ENCODE results near the gene RTN4RL1. TPM values are rescaled to one million over a fixed set of nuclear protein-coding genes. Genes with fewer than 3 reads are reported as not detected.

The RTN4RL1 gene
- total RNA-seq, 1 donor: 0.43 TPM

- H3K4me3 ChIP-seq (ENCODE audit: low read depth, low read length): no peak overlapping the region
- DNase-seq (ENCODE audit: low read depth): peak; percentile 24
- TF ChIP-seq, protein P1, sequence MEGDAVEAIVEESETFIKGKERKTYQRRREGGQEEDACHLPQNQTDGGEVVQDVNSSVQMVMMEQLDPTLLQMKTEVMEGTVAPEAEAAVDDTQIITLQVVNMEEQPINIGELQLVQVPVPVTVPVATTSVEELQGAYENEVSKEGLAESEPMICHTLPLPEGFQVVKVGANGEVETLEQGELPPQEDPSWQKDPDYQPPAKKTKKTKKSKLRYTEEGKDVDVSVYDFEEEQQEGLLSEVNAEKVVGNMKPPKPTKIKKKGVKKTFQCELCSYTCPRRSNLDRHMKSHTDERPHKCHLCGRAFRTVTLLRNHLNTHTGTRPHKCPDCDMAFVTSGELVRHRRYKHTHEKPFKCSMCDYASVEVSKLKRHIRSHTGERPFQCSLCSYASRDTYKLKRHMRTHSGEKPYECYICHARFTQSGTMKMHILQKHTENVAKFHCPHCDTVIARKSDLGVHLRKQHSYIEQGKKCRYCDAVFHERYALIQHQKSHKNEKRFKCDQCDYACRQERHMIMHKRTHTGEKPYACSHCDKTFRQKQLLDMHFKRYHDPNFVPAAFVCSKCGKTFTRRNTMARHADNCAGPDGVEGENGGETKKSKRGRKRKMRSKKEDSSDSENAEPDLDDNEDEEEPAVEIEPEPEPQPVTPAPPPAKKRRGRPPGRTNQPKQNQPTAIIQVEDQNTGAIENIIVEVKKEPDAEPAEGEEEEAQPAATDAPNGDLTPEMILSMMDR (IDR thresholded peaks at IDR 0.05; ENCODE audit: insufficient read depth, low read depth, low read length): no peak
Measured at GRCh38 chr17:2064147-2064489, 39.0 kb upstream of the RTN4RL1 start.

- TF ChIP-seq, protein P1 (IDR thresholded peaks at IDR 0.05; ENCODE audit: insufficient read depth, low read depth, low read length): no peak
- peak; percentile 94 for DNase-seq (ENCODE audit: low read depth)
- no peak overlapping the region for H3K4me3 ChIP-seq (ENCODE audit: low read depth, low read length)
Measured at GRCh38 chr17:2063261-2064146, 38.4 kb upstream of the RTN4RL1 start.

DNA sequence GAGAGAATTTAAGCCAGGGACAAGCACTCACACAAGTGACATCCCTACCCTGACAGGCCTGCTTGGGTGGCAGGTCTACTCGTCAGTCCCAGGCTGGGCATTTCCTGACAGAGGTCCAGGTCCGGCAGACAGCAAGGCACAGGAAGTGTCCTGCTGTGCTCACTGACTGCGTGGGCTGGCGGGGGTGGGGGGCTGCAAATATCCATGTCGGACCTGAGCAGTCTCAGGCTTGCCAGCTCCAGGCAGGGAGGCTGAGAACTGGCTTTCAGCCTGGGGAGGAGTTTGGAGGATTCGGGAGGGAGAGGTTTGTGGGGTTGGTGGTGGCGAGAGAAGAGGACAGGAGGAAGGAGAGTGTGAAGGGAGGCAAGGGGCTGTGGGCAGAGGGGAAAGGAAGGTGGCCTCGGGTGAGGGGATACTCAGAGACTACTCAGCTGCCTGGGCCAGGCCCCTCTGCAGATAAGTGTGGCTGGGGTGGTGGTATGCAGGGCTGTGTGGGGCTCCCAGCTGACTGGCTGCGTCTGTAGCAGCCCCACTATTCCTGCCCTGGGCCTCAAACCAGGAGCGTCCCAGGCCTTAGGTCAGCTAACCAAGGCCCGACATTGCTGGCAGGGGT is 37.5 kb upstream of the RTN4RL1 start:
- TF ChIP-seq, protein P1 (IDR thresholded peaks at IDR 0.05; ENCODE audit: insufficient read depth, low read depth, low read length): no peak
- peak; percentile 57 for DNase-seq (ENCODE audit: low read depth)
- no peak overlapping the region for H3K4me3 ChIP-seq (ENCODE audit: low read depth, low read length)

GRCh38 chr17:2061441-2061958 is 36.4 kb upstream of the RTN4RL1 start:
- DNase-seq (ENCODE audit: low read depth): peak; percentile 43
- H3K4me3 ChIP-seq (ENCODE audit: low read depth, low read length): no peak overlapping the region
- TF ChIP-seq, protein P1 (IDR thresholded peaks at IDR 0.05; ENCODE audit: insufficient read depth, low read depth, low read length): no peak

DNA sequence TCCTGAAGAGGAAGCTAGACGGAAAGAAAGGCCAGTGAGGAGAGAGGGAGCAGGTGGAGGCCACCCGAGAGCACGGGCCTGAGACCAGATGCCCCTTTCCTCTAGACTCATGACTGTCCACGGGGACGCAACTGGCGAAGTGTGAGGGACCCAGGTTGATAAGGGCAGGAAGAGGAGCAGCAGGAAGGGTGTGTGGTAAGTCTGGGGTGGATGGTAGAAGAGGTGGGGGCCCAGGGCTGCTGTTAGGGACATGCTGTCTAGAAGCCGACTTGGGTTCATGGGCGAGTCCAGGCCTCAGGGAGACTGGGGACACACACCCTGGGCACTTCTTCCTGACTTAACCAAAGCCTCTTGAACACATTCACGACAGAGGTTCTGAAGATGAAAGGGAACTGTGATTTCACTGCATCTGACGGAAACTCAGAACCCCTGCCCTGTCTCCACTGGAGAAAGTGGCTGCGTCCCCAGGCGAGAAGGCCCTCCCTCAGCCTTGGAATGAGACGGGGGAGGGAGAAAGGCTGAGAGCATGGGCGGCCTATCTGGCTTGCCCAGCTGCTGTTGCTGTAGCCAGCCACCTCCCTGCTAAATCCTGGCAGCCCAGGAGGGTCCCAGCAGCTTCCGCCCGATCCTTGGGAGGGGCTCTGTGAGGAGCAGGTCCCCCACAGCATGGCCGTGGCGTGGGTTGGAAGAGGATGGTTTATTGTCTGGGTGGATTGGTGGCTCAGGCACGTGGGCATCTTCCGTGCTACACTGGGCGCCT is 35.7 kb upstream of the RTN4RL1 start:
- TF ChIP-seq, protein P1 (IDR thresholded peaks at IDR 0.05; ENCODE audit: insufficient read depth, low read depth, low read length): no peak
- peak; percentile 60 for DNase-seq (ENCODE audit: low read depth)
- H3K4me3 ChIP-seq (ENCODE audit: low read depth, low read length): no peak overlapping the region

GRCh38 chr17:2060385-2060658 is 35.2 kb upstream of the RTN4RL1 start:
- TF ChIP-seq, protein P1 (IDR thresholded peaks at IDR 0.05; ENCODE audit: insufficient read depth, low read depth, low read length): no peak
- DNase-seq (ENCODE audit: low read depth): no peak
- H3K4me3 ChIP-seq (ENCODE audit: low read depth, low read length): no peak overlapping the region
